SU-DHL-6 (cell line): ENCODE results near the gene PRKCE.

Source experiments
- CTCF ChIP-seq: fragments of 200-600 bp; sonication (generic); IDR thresholded peaks from one replicate; pipeline ENCODE4 v1.5.1; 2017; ENCODE audit warnings: antibody characterized with exemption, mild to moderate bottlenecking, low read length, moderate library complexity; ENCODE audit not compliant: insufficient read depth, poor library complexity, severe bottlenecking
- EZH2phosphoT487 ChIP-seq: fragments of 200-600 bp; sonication (generic), shearing (Covaris generic); conservative IDR thresholded peaks from 2 replicates; pipeline ENCODE4 v1.6.1; 2018; ENCODE audit warnings: mild to moderate bottlenecking, antibody characterized with exemption, low read length, moderate library complexity, mixed read lengths

DNA sequence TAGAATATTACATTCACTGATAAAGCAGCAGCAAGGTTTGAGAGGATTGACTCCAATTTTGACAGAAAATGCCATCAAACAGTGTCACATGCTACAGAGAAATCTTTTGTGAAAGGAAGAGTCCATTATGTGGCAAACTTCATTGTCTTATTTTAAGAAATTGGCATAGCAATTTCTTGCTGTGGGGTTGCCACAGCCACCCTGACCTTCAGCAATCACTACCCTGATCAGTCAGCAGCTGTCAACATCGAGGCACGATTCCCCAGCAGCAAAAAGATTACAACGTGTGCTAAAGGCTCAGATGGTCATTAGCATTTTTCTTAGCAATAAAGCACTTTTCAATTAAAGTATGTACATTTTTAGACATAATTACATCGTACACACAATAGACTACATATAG is 74.7 kb downstream of the PRKCE start:
- TF ChIP-seq CTCF (no peak), EZH2phosphoT487 (no peak)
